AG04450 (cell line): ENCODE measurements around the gene WWOX. TPM values are rescaled to one million over a fixed set of nuclear protein-coding genes. Genes with fewer than 3 reads are reported as not detected.

ENCODE experiments used
- CTCF ChIA-PET: fragments of 300-600, 350-600 bp; formaldehyde crosslinking; extraction: SDS; loops from one replicate; lab custom pipeline; 2022; ENCODE audit warnings: antibody characterized with exemption, inconsistent platforms; lab: Charles Lee
- POLR2A ChIA-PET: fragments of 350-600 bp; formaldehyde crosslinking; extraction: SDS; loops from one replicate; lab custom pipeline; 2021; ENCODE audit warnings: antibody characterized with exemption, inconsistent platforms; lab: Yijun Ruan, JAX
- DNase-seq: peaks from one replicate; pipeline ENCODE4 v3.0.0-alpha.2; 2011; ENCODE audit warnings: low read depth, low spot score
- H3K27ac ChIP-seq: one replicate; pipeline ENCODE4 v1.5.1; 2012; ENCODE audit warnings: low read depth, low read length, control low read depth
- H3K27me3 ChIP-seq: one replicate; pipeline ENCODE4 v1.6.0; 2012; ENCODE audit warnings: low read length; ENCODE audit not compliant: control insufficient read depth, insufficient read depth
- H3K4me3 ChIP-seq: 2 replicates; pipeline ENCODE4 v1.5.1; 2011; ENCODE audit warnings: mild to moderate bottlenecking, low read depth, low read length, control low read depth
- H3K9me3 ChIP-seq: 2 replicates; pipeline ENCODE4 v1.5.1; 2012; ENCODE audit warnings: low read length; ENCODE audit not compliant: control insufficient read depth, insufficient read depth
- polyA plus RNA-seq: library from polyadenylated mRNA; depleted of rRNA; stranded (reverse); fragments of >200 nt; gene quantifications from 2 replicates; pipeline ENCODE4 v1.2.3, GENCODE V29; 2011
- TF ChIP-seq, protein P1 (sequence below): IDR thresholded peaks from 2 replicates; pipeline ENCODE4 v1.5.1; 2011; ENCODE audit warnings: low read depth, low read length, control low read depth, inconsistent platforms

The WWOX gene
- polyA plus RNA-seq, 1 experiment: 2.1 TPM

DNA sequence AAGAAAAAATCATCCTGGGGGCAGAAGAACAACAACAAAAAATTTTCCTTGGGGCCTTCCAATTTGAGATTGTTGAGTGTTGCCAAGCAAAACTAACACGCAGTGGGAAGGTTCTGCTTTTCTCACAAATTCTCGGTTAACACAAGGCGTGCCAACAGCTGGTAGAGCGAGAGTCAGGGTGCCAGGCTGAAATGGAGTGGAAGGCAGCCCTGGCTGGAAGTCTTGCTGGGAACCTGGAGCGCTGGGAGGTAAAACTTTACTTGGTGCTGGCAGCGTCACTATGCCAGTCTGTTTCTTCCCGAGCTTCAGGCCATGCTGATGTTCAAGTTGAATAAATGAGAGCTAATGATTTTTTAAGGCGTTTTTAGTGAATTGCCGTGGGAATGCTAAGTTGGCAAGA lies 189.4 kb downstream of the WWOX start:
- Histone ChIP-seq H3K27me3 (no peaks in the 10 kb centered on the region), H3K9me3 (peaks cover 17% of the 10 kb centered on the region), H3K4me3 (no peak overlapping the region), H3K27ac (no peak overlapping the region)
- ChIA-PET CTCF (no interaction called here), POLR2A (no interaction called here)
- no peak for DNase-seq
- TF ChIP-seq, protein P1, sequence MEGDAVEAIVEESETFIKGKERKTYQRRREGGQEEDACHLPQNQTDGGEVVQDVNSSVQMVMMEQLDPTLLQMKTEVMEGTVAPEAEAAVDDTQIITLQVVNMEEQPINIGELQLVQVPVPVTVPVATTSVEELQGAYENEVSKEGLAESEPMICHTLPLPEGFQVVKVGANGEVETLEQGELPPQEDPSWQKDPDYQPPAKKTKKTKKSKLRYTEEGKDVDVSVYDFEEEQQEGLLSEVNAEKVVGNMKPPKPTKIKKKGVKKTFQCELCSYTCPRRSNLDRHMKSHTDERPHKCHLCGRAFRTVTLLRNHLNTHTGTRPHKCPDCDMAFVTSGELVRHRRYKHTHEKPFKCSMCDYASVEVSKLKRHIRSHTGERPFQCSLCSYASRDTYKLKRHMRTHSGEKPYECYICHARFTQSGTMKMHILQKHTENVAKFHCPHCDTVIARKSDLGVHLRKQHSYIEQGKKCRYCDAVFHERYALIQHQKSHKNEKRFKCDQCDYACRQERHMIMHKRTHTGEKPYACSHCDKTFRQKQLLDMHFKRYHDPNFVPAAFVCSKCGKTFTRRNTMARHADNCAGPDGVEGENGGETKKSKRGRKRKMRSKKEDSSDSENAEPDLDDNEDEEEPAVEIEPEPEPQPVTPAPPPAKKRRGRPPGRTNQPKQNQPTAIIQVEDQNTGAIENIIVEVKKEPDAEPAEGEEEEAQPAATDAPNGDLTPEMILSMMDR: no peak

DNA sequence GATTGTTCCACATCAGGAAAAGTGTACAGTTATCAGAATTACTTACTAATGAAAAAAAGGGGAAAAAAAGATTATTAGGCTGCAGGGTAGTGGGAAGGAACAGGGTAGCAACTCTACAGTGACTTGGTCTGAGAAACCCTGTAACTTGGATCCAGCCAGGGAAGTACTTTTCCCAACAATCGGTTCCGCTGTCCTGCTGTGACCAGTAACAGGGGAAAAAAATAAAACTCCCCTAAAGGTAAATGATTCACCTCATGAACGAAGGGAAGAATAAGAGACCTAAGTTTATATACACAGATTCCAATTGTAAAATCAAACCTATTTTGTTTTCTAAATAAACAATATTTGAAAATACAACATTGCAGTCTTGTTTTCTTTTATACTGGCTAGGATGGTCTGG lies 189.9 kb downstream of the WWOX start:
- POLR2A ChIA-PET: no interaction called here
- CTCF ChIA-PET: no interaction called here
- Histone ChIP-seq H3K9me3 (peaks cover 20% of the 10 kb centered on the region), H3K27ac (no peak overlapping the region), H3K4me3 (no peak overlapping the region), H3K27me3 (no peaks in the 10 kb centered on the region)
- TF ChIP-seq, protein P1: no peak
- no peak for DNase-seq

DNA sequence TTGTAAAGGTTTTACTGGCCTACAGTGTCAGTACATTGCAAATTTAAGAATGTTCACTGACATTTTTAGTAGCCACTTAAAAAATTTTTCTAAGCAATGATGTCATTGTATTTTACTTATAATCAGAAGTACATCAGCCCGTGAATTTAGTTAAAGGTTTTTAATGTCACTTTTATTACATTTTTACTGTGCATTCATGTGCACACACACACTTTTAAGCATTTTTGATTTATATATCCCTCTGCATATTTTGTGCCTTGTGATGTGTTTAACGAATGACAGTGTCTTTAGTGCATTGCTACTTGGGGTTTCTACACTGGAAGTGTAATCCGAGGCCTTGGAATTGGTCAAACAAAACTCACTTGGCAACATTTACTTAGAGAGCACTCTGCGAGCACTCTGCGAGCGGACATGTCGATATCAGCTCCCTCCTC lies 190.4 kb downstream of the WWOX start:
- no peak overlapping the region for H3K27ac ChIP-seq
- no peak for DNase-seq
- H3K9me3 ChIP-seq: peaks cover 23% of the 10 kb centered on the region
- H3K4me3 ChIP-seq: no peak overlapping the region
- ChIA-PET POLR2A (no interaction called here), CTCF (no interaction called here)
- TF ChIP-seq, protein P1: no peak
- H3K27me3 ChIP-seq: no peaks in the 10 kb centered on the region

DNA sequence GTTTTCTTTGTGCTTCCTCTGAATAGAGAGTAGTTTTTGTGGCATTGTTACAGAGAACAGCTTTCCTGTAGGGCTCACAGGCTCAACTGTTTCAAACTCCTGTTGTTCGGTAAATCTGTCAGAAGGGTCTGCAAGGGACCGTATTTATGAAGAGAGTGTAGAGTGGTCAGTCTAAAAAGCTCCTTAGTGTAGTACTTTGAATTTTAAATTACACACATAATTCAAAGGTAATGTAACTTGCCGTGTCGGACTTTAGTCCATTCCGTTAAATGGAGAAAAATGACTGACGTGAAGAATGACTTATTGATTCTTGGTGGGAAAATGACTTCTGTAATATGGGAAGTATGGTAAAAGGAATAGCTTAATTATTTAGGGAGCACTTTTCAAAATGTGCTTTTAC lies 190.9 kb downstream of the WWOX start:
- TF ChIP-seq, protein P1: no peak
- Histone ChIP-seq H3K27ac (no peak overlapping the region), H3K27me3 (no peaks in the 10 kb centered on the region), H3K9me3 (peaks cover 23% of the 10 kb centered on the region), H3K4me3 (no peak overlapping the region)
- DNase-seq: no peak
- ChIA-PET POLR2A (no interaction called here), CTCF (no interaction called here)

DNA sequence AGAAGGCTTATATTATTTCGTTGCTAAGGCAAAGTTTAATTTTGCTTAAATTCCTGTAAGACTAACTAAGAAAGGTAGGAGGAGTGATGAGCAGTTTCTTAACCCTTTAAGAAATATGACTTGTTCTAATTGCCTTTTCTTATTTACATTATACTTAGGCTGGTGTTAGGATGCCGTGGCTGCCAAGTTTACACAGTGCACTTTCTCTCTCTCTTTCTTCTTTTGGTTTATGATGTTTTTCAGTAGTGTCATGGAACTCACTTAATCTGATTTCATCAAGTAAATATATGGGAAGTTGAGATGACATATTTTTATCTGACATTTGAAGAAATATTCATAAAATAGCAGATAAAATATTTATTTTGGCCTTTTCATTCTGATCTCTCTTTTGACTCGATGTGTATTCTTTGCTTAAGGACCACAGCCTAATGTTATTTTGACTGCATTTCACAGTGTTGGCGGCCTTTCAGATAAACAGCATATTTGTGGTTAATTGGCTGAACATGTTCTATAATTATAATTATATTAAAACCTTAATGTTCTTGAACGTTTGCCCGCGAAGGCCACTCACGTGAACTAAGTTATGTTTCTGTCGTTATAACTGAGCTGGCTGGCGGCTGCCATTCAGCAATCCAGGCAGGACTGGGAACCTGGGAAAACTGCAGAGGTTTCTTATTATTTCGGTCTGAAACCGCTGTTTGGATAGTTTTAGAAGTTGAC lies 191.6 kb downstream of the WWOX start:
- H3K4me3 ChIP-seq: no peak overlapping the region
- no peak overlapping the region for H3K27ac ChIP-seq
- POLR2A ChIA-PET: no interaction called here
- H3K27me3 ChIP-seq: no peaks in the 10 kb centered on the region
- CTCF ChIA-PET: no interaction called here
- no peak for DNase-seq
- TF ChIP-seq, protein P1: no peak
- H3K9me3 ChIP-seq: peaks cover 23% of the 10 kb centered on the region
